Lower lobe of right lung (tissue), 2 donors: ENCODE results near the gene AKAP12. TPM values are rescaled to one million over a fixed set of nuclear protein-coding genes. Genes with fewer than 3 reads are reported as not detected.

ENCODE experiments used
- ATAC-seq, 2 donors: fragments of 200-7000 bp; cut with Tn5 transposase; one replicate each; pipeline ENCODE4 v1.9.1; 2020 to 2022; ENCODE audit warnings: mild to moderate bottlenecking in 2 of 2, moderate library complexity in 2 of 2
- DNase-seq: peaks from one replicate; pipeline ENCODE4 v3.0.0-alpha.2; 2020
- H3K27ac ChIP-seq: fragments of 200-600 bp; one replicate; pipeline ENCODE4 v1.8.0; 2022
- H3K27me3 ChIP-seq: fragments of 200-600 bp; one replicate; pipeline ENCODE4 v1.8.0; 2022; ENCODE audit warnings: low read depth
- H3K36me3 ChIP-seq: fragments of 200-600 bp; one replicate; pipeline ENCODE4 v1.8.0; 2022; ENCODE audit warnings: mild to moderate bottlenecking
- H3K4me1 ChIP-seq: fragments of 200-600 bp; one replicate; pipeline ENCODE4 v1.8.0; 2022
- H3K4me3 ChIP-seq: fragments of 200-600 bp; one replicate; pipeline ENCODE4 v1.8.0; 2022; ENCODE audit warnings: mild to moderate bottlenecking
- H3K9me3 ChIP-seq: fragments of 200-600 bp; one replicate; pipeline ENCODE4 v1.8.0; 2022
- CTCF ChIP-seq: fragments of 200-600 bp; IDR thresholded peaks from one replicate; pipeline ENCODE4 v1.8.0; 2022; ENCODE audit warnings: antibody characterized with exemption, mild to moderate bottlenecking
- intact Hi-C: fragments of 100-400 bp; cut with DNase I; formaldehyde crosslinking; loops from one replicate; pipeline ENCODE4 v1.11.0; 2022
- total RNA-seq: library from RNA; stranded (reverse); fragmentation: NEBNext Ultra II Directional; extraction: Animal tissue kit (Norgen Biotek cat#: 25700); gene quantifications from one replicate; pipeline ENCODE4 v1.2.1, GENCODE V29; 2021
- donor health status: DM: no; HTN: yes; CAD: no; lungs with severe emphysema.

AKAP12 gene
- total RNA-seq, 1 donor from 2014 or later, result 38.8 TPM

GRCh38 chr6:151301547-151301946 lies 61.8 kb downstream of the AKAP12 start:
- Histone ChIP-seq H3K9me3 (no peaks in the 10 kb centered on the region), H3K4me1 (no peaks in the 10 kb centered on the region), H3K4me3 (no peak overlapping the region), H3K27me3 (no peaks in the 10 kb centered on the region), H3K27ac (no peak overlapping the region), H3K36me3 (no peaks in the 10 kb centered on the region)
- intact Hi-C loops, result no loop called here
- no peak for TF ChIP-seq CTCF
- ATAC-seq (no peak), DNase-seq (no peak)

- Histone ChIP-seq H3K27ac (no peak overlapping the region), H3K4me3 (no peak overlapping the region), H3K9me3 (no peaks in the 10 kb centered on the region), H3K4me1 (no peaks in the 10 kb centered on the region), H3K36me3 (no peaks in the 10 kb centered on the region), H3K27me3 (no peaks in the 10 kb centered on the region)
- intact Hi-C loops, result no loop called here
- DNase-seq, result no peak
- no peak for TF ChIP-seq CTCF
- no peak for ATAC-seq
Observed at GRCh38 chr6:151303231-151303630, 63.5 kb downstream of the AKAP12 start.

- no peaks in the 10 kb centered on the region for H3K4me1 ChIP-seq
- H3K36me3 ChIP-seq, result no peaks in the 10 kb centered on the region
- no peak overlapping the region for H3K4me3 ChIP-seq
- H3K9me3 ChIP-seq, result no peaks in the 10 kb centered on the region
- no peak for TF ChIP-seq CTCF
- no peak for DNase-seq
- no peak overlapping the region for H3K27ac ChIP-seq
- intact Hi-C loops, result no loop called here
- H3K27me3 ChIP-seq, result no peaks in the 10 kb centered on the region
- ATAC-seq, result no peak
Observed at GRCh38 chr6:151306269-151306783, 66.6 kb downstream of the AKAP12 start.

GRCh38 chr6:151307501-151307900 lies 67.7 kb downstream of the AKAP12 start:
- ATAC-seq (no peak), DNase-seq (no peak)
- Histone ChIP-seq H3K36me3 (no peaks in the 10 kb centered on the region), H3K9me3 (no peaks in the 10 kb centered on the region), H3K27me3 (no peaks in the 10 kb centered on the region), H3K4me1 (no peaks in the 10 kb centered on the region), H3K27ac (no peak overlapping the region), H3K4me3 (no peak overlapping the region)
- no peak for TF ChIP-seq CTCF
- intact Hi-C loops, result no loop called here

- Histone ChIP-seq H3K27ac (no peak overlapping the region), H3K36me3 (no peaks in the 10 kb centered on the region)
- ATAC-seq, result no peak
Observed at GRCh38 chr6:151309619-151310018, 69.9 kb downstream of the AKAP12 start.

More at GRCh38 chr6:151309619-151310018, 69.9 kb downstream of the AKAP12 start:
- intact Hi-C loops, result no loop called here
- no peaks in the 10 kb centered on the region for H3K27me3 ChIP-seq
- H3K4me3 ChIP-seq, result no peak overlapping the region
- no peak for DNase-seq
- no peak for TF ChIP-seq CTCF
- H3K9me3 ChIP-seq, result no peaks in the 10 kb centered on the region
- no peaks in the 10 kb centered on the region for H3K4me1 ChIP-seq
